ENCODE data around the gene ATP1A1. TPM values are rescaled to one million over a fixed set of nuclear protein-coding genes. Genes with fewer than 3 reads are reported as not detected.

ATP1A1 gene
- total and polyA plus RNA-seq, 9 of the 15 experiments (the other 6 are each of a cell fraction or from before 2014, with no cell fraction given), result 99.3 to 513 (median 234) TPM

GRCh38 chr1:116418091-116418830 is 45.2 kb downstream of the ATP1A1 start (continued):
- TF ChIP-seq ATF6 (CRISPR knock-in tag; IDR thresholded peaks at IDR 0.05) (no peak; the same call in 1 of the 2 replicates), ZNF655 (CRISPR knock-in tag; IDR thresholded peaks at IDR 0.05) (no peak), ADNP (tag; IDR thresholded peaks at IDR 0.05) (no peak), ZBTB49 (CRISPR knock-in tag; IDR thresholded peaks at IDR 0.05; ENCODE audit: borderline replicate concordance) (no peak; the same call in 1 of the 2 replicates), TEAD4 (IDR thresholded peaks at IDR 0.05; ENCODE audit: low read length) (peak; percentile 39; the same call in 1 of the 2 replicates), TEAD4 (CRISPR knock-in tag; IDR thresholded peaks at IDR 0.05; ENCODE audit: borderline replicate concordance) (no peak), MAFK (IDR thresholded peaks at IDR 0.05; ENCODE audit: low read length) (no peak), SMARCC2 (IDR thresholded peaks at IDR 0.05; ENCODE audit: low read depth) (no peak), ZNF76 (CRISPR knock-in tag; IDR thresholded peaks at IDR 0.05; ENCODE audit: borderline replicate concordance) (no peak), FIP1L1 (IDR thresholded peaks at IDR 0.05; ENCODE audit: low read depth, low read length, poor library complexity, severe bottlenecking) (peak; percentile 51), DIDO1 (tag; IDR thresholded peaks at IDR 0.05; ENCODE audit: low read depth) (0 out of 2 replicates have a peak, but pooled peaks have one; percentile 54), AFF1 (IDR thresholded peaks at IDR 0.05; ENCODE audit: low read depth in 1 of 2, partially characterized antibody in 2 of 2) (peak in 1 of 2 experiments; percentile 40), CGGBP1 (CRISPR knock-in tag; IDR thresholded peaks at IDR 0.05) (no peak), ZNF398 (CRISPR knock-in tag; IDR thresholded peaks at IDR 0.05) (no peak)
